GM18867 (cell line): ENCODE measurements around the gene TIAM1.
A peak's percentile ranks its signal among the peaks of the same experiment; 100 is the strongest.

ENCODE experiments used
- ATAC-seq: cut with Tn5 transposase; IDR thresholded peaks from one replicate; pipeline ENCODE4 v1.9.1; 2021; ENCODE audit warnings: mild to moderate bottlenecking, moderate library complexity; ENCODE audit not compliant: unreplicated experiment

The TIAM1 gene, protein sequence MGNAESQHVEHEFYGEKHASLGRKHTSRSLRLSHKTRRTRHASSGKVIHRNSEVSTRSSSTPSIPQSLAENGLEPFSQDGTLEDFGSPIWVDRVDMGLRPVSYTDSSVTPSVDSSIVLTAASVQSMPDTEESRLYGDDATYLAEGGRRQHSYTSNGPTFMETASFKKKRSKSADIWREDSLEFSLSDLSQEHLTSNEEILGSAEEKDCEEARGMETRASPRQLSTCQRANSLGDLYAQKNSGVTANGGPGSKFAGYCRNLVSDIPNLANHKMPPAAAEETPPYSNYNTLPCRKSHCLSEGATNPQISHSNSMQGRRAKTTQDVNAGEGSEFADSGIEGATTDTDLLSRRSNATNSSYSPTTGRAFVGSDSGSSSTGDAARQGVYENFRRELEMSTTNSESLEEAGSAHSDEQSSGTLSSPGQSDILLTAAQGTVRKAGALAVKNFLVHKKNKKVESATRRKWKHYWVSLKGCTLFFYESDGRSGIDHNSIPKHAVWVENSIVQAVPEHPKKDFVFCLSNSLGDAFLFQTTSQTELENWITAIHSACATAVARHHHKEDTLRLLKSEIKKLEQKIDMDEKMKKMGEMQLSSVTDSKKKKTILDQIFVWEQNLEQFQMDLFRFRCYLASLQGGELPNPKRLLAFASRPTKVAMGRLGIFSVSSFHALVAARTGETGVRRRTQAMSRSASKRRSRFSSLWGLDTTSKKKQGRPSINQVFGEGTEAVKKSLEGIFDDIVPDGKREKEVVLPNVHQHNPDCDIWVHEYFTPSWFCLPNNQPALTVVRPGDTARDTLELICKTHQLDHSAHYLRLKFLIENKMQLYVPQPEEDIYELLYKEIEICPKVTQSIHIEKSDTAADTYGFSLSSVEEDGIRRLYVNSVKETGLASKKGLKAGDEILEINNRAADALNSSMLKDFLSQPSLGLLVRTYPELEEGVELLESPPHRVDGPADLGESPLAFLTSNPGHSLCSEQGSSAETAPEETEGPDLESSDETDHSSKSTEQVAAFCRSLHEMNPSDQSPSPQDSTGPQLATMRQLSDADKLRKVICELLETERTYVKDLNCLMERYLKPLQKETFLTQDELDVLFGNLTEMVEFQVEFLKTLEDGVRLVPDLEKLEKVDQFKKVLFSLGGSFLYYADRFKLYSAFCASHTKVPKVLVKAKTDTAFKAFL (N-terminal part only)

DNA sequence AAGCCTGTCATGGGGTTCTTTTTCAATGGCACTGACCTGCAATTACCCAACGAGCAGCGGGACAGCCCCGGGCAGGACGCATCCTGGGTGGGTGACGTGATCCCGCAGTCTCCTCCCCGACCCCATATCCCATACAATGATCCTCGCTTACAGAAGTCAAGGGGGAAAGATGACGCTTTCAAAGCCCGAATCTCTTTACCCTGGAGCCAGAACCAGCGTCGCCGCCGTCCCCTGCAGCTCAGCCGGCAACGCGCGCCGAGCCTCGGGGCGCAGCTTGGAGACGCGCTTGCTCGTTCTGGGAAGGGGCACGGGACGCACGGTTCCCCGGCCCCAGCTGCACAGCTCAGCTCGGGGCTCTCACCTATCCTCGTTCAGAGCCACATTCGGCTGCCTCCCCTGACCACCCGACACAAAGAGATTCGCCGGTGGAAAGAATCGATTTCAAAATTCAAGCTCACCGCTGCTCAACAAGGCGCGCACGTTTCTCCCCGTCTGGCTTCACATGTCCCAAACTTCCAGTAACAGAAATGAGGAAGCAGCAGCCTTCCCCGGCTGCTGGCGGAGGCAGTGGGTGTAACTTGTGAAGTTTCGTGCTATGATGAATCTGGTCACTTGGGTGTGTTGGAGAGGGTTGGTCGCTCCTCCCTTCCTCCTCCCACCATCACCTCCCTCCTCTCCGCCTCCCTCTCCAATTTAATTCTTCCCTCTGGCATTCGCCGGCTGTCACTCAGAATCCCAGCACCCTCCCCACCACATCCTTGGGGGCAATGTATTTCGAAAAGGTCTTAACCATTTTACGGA is at the start of gene TIAM1:
Gene TIAM1 (minus strand): TSS at position 582 of the 801 bp plus-strand sequence. CDS start 77,289 bp downstream, outside the sequence.
- ATAC-seq = peak; percentile 59

DNA sequence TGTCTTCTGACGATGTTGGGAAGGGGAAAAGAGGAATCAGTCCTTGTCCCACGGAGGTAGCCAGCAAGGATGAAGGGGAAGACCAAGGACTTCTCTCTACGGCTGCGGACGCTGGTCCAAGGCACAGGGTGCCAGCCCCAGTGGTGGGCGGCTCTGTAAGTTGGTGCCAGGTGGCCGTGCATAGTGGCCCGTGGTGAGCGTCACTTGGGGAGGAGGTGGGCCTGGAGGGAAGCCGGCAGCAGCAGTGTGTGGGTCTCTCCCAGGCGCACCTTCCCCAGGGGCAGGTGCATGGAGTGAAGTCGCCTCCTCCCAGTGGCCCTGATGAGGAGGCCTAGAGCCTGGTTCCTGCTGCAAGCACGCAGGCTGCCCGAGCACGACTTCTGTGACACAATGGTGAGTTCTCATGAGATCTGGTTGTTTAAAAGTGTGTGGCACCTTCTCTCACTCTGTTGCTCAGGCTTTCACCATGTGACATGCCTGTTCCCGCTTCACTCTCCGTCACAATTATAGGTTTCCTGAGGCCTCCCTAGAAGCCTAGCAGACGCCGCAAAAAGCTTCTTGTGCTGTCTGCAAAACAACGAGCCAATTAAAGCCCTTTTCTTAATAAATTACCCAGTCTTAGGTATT is 43.6 kb upstream of the TIAM1 start:
- no peak for ATAC-seq

DNA sequence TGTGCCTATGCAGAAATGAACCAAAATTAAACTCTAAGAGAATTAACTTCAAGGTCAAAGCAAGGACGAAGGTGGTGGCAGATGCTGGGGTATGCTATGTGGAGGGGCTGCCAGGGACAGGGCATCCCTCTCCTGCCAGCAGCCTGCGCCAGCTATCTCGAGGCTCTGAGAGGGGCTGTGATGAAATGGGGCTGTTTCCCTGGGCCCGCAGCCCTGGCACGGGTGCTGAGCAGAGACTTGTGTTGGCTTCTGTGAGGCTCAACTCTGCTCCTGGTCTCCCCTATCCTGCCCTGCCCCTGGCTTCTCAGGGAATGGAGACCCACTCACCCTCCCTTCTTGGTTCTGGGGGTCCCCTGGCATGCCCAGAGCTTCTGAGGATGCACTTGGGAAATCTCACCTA is 41.9 kb upstream of the TIAM1 start:
- ATAC-seq = no peak

DNA sequence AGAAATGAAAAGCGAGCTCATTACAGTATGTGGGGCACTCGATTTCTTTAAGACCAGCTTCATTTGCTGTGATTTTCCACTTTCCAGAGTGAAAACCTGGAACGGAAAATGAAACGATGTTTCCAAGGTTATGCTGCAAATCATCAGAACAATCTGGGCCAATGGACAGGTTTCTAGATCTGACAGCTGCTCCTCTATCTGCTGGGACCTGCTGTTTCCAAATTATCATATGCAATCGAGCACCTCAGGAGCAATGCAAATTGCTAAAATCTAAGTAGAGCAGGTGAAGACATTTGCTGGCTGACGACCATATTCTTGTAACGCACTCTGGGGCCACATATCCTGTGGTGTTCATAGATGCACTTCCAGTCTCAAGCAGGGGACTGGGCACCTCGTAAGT is 39.7 kb upstream of the TIAM1 start:
- no peak for ATAC-seq

DNA sequence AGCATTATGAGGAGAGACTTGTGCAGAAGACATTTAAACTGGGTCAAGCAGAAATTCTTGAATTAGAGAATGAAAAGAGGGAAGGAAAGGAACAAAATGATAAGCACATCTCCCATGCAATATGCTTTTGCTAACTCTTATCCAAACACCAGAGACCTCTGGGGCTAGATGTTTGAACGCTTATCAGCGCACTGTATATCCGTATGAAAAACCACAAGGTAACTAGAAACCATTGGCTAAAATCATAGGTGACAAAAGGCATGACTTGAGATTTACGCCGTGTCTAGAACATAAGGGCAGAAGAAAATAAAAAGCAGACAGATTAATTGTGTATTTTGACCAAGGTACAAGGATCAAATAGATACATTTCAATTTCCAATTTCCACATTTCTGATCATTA is 38.0 kb upstream of the TIAM1 start:
- ATAC-seq = no peak

DNA sequence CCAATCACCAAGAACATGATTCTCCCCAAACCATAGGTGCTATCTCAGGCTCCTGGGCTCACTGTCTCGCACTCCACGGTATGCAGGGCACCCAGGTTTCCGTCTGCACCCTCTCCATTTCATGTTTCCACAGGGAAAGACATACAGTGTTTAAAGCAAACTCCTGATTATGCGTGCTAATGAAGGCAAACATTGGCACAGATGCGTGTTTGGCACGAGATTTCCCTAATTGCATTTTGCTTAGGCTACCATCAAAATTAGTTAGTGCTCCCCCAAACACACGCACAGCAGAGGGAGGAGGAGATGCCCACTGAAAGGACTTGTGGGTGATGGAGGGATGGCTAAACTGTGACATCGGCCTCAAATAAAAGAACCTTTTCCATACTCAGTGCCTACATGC is 32.2 kb upstream of the TIAM1 start:
- ATAC-seq = no peak

DNA sequence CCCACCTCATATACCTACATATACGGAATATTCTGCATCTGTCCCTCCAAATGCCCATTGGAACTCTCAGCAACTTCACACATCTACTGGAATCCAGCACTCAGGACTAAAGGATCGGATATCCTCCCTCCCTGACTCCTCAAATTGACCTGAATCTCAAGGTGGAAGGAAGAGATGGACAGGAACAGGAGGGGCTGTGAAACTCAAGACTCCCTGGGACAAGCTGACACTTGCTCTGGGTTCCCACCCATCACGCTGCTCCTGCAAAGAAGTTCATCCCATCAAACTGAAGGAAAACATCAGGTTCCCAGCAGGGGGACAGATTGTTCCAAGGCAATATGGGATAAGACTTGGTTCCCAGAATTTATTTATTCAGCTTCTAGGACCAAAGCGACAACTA is 30.3 kb upstream of the TIAM1 start:
- no peak for ATAC-seq

DNA sequence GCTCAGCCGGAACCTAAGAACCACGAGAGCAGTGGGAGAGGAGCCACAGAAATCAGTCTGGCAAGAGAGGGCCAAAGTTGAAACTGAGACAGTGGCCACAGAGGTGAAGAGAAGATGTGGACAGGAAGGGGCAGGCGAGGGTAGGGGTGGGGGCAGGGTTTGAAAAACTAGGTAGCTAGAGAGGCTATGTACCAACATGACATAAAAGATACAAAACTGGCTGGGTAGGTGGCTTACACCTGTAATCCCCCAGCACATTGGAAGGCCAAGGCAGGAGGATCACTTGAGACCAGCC is 28.4 kb upstream of the TIAM1 start:
- no peak for ATAC-seq

DNA sequence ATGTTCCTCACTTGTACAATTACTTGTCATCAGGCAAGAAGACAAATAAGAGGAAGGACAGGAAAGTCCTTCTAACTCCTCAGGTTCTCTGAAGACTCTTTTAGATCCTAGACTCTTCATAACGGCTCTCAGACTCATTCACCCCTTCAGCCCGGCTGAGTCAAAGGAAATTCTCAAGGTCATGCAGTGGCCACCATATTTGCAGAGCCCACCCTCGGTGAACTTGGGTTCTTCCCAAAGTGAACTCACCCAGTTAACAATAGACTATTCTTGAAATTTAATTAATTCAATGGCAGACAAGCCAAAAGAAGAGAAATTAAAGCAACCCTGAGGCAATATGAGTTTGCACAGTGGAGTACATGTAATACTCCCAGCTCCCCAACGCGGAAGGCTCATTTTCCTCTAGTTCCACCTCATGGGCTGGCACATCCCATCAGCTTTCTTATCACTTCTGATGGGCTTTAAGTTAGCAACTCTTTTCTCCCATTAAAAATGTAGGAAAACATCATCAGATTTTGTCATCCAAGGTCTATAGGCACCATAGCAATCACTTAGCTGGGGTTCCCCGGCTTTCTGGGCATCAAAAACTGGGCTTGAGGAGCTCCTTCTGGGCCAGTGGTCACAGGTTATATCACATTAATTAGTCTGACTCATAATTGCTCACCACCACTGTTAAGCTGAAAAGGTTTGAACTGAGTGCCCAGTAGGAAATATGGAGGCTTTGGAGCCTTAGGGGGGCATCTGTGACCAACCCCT is 27.8 kb upstream of the TIAM1 start:
- ATAC-seq = no peak

DNA sequence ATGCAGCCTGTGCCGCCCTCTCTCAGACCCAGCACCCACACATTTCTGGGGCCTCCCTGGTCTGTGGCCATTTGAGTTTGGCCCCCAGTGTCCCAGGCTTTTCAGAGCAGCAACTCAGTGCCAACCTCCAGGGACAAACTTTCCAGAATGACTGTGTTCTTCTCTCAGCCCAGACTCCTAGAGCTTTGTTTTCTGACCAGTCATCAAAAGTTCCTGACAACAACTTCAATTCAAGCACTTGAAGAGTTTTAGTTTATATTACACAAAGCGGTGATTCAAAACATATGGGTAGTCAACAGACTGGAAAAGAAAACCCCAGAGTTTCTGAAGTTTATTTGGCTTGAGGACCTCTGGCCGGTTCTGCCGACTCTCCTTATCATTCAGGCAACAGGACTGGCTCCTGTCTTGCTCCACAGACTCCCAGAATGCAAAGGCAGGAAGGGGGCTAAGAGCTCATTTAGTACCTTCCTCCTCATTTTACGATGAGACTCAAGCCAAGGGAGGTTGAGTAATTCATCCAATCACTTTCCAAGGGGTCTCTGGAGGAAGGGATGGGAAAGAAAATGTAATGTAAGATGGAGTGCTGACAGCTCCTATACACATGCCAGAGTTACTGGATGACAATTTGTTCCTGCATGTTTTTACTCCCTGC is 27.0 kb upstream of the TIAM1 start:
- no peak for ATAC-seq

DNA sequence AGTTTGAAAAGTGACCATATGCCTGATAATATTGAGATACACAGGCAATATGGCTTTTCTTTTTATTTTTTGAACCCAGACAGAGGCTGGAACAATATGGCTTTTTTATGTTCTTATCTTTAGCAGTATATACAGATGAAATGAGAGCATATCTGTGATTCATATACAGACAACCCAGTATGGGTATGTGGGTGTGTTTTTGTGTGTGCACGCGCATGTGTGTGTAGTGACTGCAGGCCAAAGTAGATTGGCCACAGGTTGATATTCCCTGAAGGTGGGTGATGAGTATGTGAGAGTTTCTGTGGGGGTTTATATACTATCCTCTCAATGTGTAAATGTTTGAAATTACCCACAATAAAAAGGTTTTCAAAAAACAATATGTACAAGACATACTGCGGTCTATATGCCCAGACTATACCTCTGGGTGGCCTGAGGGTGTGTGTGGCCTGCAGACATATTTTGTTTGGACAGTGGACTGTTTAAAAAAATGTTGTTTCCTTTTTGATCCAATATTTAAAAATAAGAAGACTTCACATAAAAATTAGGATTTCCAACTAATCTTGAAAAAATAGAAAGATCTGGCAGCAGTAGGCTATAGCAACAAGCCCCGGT is 26.3 kb upstream of the TIAM1 start:
- no peak for ATAC-seq

DNA sequence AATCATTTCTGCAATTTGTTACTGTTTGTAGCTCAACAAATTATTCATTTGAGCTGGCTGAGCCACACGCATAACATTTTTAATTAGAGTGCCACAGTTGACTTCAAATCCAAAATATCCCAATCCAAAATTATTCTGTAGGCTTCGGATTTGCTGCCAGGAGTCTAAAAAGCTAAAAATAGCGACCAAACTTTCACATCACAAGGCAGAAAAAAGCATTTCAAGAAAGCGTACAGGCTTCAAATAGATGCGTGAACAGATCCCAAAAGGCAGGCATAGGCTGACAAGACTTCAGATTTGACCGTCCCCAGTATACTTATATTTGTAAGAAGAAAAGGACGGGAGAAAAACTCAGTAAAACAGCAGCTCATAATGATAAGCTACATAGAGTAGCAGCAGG is 24.3 kb upstream of the TIAM1 start:
- ATAC-seq = no peak

DNA sequence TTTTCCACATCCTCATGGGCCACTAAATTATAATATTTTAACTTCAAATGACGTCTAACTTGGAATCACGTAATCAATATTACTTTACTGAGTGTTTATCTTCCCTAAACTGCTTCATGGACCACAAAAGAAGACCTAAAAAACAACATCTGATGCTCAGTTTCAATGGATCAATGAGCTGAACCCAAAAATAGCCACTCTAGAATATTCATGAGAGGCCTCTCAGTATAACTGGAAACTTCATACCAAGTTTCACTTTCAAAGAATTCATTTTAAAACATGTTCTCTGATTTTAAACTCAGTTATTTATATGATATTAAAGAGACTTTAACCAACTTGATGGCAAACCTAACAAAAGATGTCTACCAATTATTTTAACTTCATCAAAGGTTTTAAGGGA is 23.7 kb upstream of the TIAM1 start:
- no peak for ATAC-seq

DNA sequence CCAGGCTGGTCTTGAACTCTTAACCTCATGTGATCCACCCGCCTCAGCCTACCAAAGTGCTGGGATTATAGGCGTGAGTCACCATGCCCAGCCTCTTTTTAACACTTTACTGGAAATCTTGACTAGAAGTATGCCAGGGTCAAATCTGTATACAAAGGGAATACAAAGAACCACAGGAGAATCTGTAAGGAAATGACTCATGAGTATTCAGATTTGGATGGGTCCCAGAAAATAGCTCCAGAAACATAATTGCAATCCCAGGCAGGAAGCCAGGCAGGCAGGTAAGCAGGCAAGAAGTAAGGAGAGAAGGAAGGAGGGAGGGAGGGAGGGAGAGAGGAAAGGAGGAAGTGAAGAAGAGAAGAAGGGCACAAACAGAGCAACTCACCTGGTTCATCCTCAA is 22.8 kb upstream of the TIAM1 start:
- no peak for ATAC-seq

DNA sequence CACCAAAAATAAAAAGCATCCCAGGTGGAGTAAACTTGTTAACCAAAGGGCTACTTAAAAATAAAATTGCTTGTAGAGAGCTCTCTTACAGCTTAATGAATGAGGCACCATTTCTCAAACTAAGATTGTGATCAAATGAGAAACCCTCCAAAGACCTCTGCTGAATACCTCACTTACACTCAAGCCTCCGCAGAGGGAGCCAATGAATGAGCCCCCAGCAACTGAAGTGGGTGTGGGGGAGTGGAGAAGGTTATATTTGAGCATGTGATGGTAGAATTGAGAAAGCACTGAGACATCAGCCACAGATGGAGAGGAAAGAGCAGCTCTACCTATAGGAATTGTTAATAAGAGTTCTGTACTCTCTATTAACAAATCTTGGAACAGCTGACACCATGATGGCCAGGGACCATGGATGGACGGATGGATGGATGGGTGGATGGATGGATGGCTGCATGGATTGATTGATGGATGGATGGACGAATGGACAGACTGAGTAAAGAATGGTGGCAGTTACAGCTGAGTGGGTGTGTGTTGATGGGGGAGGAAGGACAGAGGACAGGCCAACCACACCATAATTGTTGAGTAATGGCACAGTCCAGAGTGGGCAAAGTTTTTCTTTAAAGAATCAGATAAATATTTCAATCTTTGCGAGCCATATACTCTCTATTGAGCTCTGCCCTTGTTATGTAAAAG is 20.3 kb upstream of the TIAM1 start:
- no peak for ATAC-seq

DNA sequence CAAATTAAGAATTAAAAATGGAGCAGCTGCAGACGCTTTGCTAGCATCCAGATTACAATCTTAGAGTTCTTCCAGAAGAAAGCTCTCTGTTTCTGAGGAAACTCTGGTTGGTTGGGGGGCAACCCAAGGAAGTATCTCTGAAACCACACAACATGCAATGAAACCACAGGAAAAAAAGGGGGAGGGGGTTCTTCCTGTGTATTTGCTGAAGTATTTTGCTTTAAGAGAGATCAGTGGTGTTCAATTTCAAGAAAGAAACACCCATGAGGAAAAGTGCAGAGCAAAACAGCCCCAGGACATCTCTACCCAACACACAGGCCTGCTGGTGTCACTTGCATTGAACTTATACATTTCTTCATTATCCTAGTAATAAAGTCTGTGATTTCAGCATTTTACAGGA is 19.7 kb upstream of the TIAM1 start:
- no peak for ATAC-seq

DNA sequence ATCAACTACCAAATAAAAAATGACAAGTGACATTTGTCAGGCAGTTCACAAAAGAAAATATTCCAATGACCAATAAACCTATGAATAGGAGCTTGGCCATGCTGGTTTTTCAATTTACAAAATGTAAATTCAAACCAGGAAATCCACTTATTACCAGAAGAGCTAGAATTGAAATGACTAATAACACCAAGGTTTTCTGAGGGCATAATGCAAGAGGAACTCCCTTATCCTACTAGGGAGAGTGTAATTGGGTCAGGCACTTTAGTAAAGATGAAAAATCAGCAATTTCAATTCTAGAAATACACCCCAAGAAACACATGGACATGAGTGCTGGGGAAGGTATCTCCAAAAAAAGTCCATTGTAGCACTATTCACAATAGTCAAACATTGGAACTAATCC is 16.7 kb upstream of the TIAM1 start:
- ATAC-seq = no peak

DNA sequence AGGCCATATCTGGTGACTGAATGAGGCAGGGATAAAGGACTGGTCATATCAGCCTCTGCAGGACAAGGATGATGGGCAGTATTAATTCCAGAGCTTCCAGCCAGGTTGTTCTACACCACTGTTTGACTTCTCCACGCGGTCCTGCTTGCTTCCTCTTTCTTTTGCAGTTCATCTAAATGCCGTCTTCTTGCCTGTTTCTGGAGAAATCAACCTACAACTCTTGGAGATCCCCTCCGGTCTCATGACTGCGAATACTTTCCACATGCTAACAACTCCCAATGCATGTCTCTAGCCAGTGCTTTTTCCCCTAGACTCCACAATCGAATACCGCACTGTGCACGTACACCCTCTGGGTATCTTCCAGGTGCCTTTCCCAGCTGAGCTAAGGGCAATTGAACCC is 14.1 kb upstream of the TIAM1 start:
- ATAC-seq = no peak
